ENCODE measurements around the gene LRATD1.

The LRATD1 gene

DNA sequence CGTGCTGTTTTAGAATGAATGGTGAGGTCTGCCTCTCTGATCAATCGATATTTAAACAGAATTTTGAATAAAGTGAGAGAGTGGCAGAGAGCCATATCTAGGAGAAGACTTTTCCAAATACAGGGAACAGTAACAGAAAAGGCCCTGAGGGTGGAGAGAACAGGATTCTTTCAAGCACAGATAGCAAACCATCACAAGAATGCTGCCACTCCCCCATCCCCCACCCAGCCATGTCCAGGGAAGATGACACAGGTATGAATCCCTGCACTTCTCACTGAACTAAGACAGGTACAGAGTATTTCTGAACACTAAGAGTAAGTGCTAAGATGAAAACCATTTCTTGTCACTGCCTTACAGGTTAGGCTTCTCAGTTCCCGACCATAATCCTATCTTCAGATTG, 23.6 kb downstream of the LRATD1 start:
- no peaks in the 10 kb centered on the region for H3K27me3 ChIP-seq (ENCODE audit: control insufficient read depth in 1 of 2, insufficient read depth in 2 of 2, low read length in 2 of 2)
- H3K9ac ChIP-seq (ENCODE audit: low read length in 2 of 2), result no peak overlapping the region
- H3K4me1 ChIP-seq (ENCODE audit: control insufficient read depth, insufficient read depth, low read length), result no peaks in the 10 kb centered on the region
- no peak overlapping the region for H3K4me3 ChIP-seq (ENCODE audit: low read length in 2 of 2)
- H3K27ac ChIP-seq (ENCODE audit: low read length), result no peak overlapping the region
- H3K36me3 ChIP-seq (ENCODE audit: control insufficient read depth in 2 of 2, insufficient read depth in 2 of 2, low read length in 2 of 2), result no peaks in the 10 kb centered on the region
- H3K9me3 ChIP-seq (ENCODE audit: control insufficient read depth in 2 of 2, low read length in 2 of 2), result no peaks in the 10 kb centered on the region

GRCh38 chr2:14661163-14661562, 28.6 kb downstream of the LRATD1 start:
- no peak overlapping the region for H3K27ac ChIP-seq (ENCODE audit: low read length)
- no peaks in the 10 kb centered on the region for H3K36me3 ChIP-seq (ENCODE audit: control insufficient read depth in 2 of 2, insufficient read depth in 2 of 2, low read length in 2 of 2)
- no peaks in the 10 kb centered on the region for H3K9me3 ChIP-seq (ENCODE audit: control insufficient read depth in 2 of 2, low read length in 2 of 2)
- H3K9ac ChIP-seq (ENCODE audit: low read length in 2 of 2), result no peak overlapping the region
- H3K4me1 ChIP-seq (ENCODE audit: control insufficient read depth, insufficient read depth, low read length), result no peaks in the 10 kb centered on the region
- H3K4me3 ChIP-seq (ENCODE audit: low read length in 2 of 2), result no peak overlapping the region
- no peaks in the 10 kb centered on the region for H3K27me3 ChIP-seq (ENCODE audit: control insufficient read depth in 1 of 2, insufficient read depth in 2 of 2, low read length in 2 of 2)

DNA sequence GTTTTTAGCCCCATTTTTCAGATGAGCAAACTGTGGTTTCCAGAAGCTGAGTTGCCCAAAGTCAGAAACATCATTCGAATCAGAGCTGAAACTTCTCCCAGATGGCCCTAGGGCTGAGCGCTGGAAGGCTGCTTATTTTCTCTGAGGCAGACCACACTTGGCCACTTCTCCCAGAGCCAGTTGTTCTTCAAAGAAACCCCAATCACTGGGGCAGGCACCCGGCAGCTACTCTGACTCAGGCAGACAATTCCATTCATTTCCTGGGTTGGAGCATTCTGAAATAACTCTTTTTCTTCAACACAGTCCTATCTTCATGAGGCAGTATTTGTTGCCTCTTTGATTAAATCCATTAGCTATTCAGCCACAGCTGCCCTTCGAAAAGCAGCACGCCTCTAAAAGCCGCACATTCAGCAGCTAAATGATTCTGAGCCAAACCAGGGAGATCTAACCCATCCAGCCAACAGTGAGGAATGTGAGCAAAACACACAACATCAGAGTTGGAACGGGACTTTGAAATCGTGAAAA, 40.9 kb downstream of the LRATD1 start:
- no peak overlapping the region for H3K27ac ChIP-seq (ENCODE audit: low read length)
- no peaks in the 10 kb centered on the region for H3K36me3 ChIP-seq (ENCODE audit: control insufficient read depth in 2 of 2, insufficient read depth in 2 of 2, low read length in 2 of 2)
- H3K27me3 ChIP-seq (ENCODE audit: control insufficient read depth in 1 of 2, insufficient read depth in 2 of 2, low read length in 2 of 2), result no peaks in the 10 kb centered on the region
- no peak overlapping the region for H3K9ac ChIP-seq (ENCODE audit: low read length in 2 of 2)
- no peaks in the 10 kb centered on the region for H3K9me3 ChIP-seq (ENCODE audit: control insufficient read depth in 2 of 2, low read length in 2 of 2)
- H3K4me3 ChIP-seq (ENCODE audit: low read length in 2 of 2), result no peak overlapping the region
- H3K4me1 ChIP-seq (ENCODE audit: control insufficient read depth, insufficient read depth, low read length), result no peaks in the 10 kb centered on the region

- Histone ChIP-seq H3K27ac (ENCODE audit: low read length) (no peak overlapping the region), H3K9me3 (ENCODE audit: control insufficient read depth in 2 of 2, low read length in 2 of 2) (no peaks in the 10 kb centered on the region), H3K4me3 (ENCODE audit: low read length in 2 of 2) (no peak overlapping the region), H3K36me3 (ENCODE audit: control insufficient read depth in 2 of 2, insufficient read depth in 2 of 2, low read length in 2 of 2) (no peaks in the 10 kb centered on the region), H3K4me1 (ENCODE audit: control insufficient read depth, insufficient read depth, low read length) (no peaks in the 10 kb centered on the region), H3K27me3 (ENCODE audit: control insufficient read depth in 1 of 2, insufficient read depth in 2 of 2, low read length in 2 of 2) (no peaks in the 10 kb centered on the region), H3K9ac (ENCODE audit: low read length in 2 of 2) (no peak overlapping the region)
Measured at GRCh38 chr2:14675489-14675888, 43.0 kb downstream of the LRATD1 start.

DNA sequence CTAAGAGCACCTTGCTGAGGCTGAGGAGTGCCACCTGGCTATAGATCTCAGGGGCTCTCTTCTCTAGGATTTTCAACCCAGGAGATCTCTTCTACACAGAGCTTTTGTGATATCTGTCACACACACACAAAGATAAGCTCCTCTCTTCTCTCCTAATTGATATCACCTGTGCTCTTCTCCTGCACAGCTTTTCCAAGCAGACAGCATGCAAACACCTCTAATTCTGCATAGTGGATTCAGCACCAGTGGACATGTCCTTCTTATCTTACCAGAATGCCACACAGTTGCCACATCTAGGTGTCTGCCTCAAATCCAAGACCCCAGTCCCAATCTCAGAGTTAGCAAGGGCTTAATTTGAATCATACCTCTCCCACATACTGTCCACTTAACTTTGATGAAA, 43.9 kb downstream of the LRATD1 start:
- Histone ChIP-seq H3K9me3 (ENCODE audit: control insufficient read depth in 2 of 2, low read length in 2 of 2) (no peaks in the 10 kb centered on the region), H3K36me3 (ENCODE audit: control insufficient read depth in 2 of 2, insufficient read depth in 2 of 2, low read length in 2 of 2) (no peaks in the 10 kb centered on the region)

GRCh38 chr2:14677039-14677438, 44.5 kb downstream of the LRATD1 start:
- H3K4me1 ChIP-seq (ENCODE audit: control insufficient read depth, insufficient read depth, low read length), result no peaks in the 10 kb centered on the region
- H3K27ac ChIP-seq (ENCODE audit: low read length), result no peak overlapping the region
- H3K36me3 ChIP-seq (ENCODE audit: control insufficient read depth in 2 of 2, insufficient read depth in 2 of 2, low read length in 2 of 2), result no peaks in the 10 kb centered on the region
- no peak overlapping the region for H3K4me3 ChIP-seq (ENCODE audit: low read length in 2 of 2)
- no peaks in the 10 kb centered on the region for H3K27me3 ChIP-seq (ENCODE audit: control insufficient read depth in 1 of 2, insufficient read depth in 2 of 2, low read length in 2 of 2)
- no peaks in the 10 kb centered on the region for H3K9me3 ChIP-seq (ENCODE audit: control insufficient read depth in 2 of 2, low read length in 2 of 2)
- no peak overlapping the region for H3K9ac ChIP-seq (ENCODE audit: low read length in 2 of 2)

More for the DNA sequence above, 43.9 kb downstream of the LRATD1 start:
- Histone ChIP-seq H3K27ac (ENCODE audit: low read length) (no peak overlapping the region), H3K4me3 (ENCODE audit: low read length in 2 of 2) (no peak overlapping the region), H3K27me3 (ENCODE audit: control insufficient read depth in 1 of 2, insufficient read depth in 2 of 2, low read length in 2 of 2) (no peaks in the 10 kb centered on the region), H3K4me1 (ENCODE audit: control insufficient read depth, insufficient read depth, low read length) (no peaks in the 10 kb centered on the region), H3K9ac (ENCODE audit: low read length in 2 of 2) (no peak overlapping the region)

DNA sequence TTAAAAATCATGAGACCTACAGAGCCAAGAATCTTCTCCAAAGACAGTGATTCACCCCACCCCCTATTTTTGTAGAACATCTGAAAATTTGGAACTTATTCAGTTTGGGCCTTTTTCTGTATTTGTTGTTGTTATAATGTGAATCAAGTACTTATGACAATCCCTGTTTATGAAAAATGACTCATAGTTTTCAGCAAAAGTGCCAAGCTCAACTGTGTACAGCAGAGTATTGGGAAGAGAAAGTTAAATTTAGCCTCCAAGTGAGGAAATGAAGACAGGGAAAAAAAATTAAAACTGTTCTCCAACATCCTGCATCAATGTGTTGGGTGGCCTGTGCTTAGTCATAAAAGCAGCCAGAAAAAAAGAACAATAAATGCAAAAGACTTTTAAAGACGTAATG, 46.2 kb downstream of the LRATD1 start:
- Histone ChIP-seq H3K27me3 (ENCODE audit: control insufficient read depth in 1 of 2, insufficient read depth in 2 of 2, low read length in 2 of 2) (no peaks in the 10 kb centered on the region), H3K4me1 (ENCODE audit: control insufficient read depth, insufficient read depth, low read length) (no peaks in the 10 kb centered on the region), H3K27ac (ENCODE audit: low read length) (no peak overlapping the region)

GRCh38 chr2:14681608-14682007, 49.1 kb downstream of the LRATD1 start:
- H3K4me3 ChIP-seq (ENCODE audit: low read length in 2 of 2), result no peak overlapping the region
- H3K27ac ChIP-seq (ENCODE audit: low read length), result no peak overlapping the region
- peaks cover 0 to 2% of the 10 kb centered on the region in 2 donors for H3K27me3 ChIP-seq (ENCODE audit: control insufficient read depth in 1 of 2, insufficient read depth in 2 of 2, low read length in 2 of 2)
- no peak overlapping the region for H3K9ac ChIP-seq (ENCODE audit: low read length in 2 of 2)
- H3K9me3 ChIP-seq (ENCODE audit: control insufficient read depth in 2 of 2, low read length in 2 of 2), result no peaks in the 10 kb centered on the region
- no peaks in the 10 kb centered on the region for H3K4me1 ChIP-seq (ENCODE audit: control insufficient read depth, insufficient read depth, low read length)
- H3K36me3 ChIP-seq (ENCODE audit: control insufficient read depth in 2 of 2, insufficient read depth in 2 of 2, low read length in 2 of 2), result no peaks in the 10 kb centered on the region

More for the DNA sequence above, 46.2 kb downstream of the LRATD1 start:
- Histone ChIP-seq H3K36me3 (ENCODE audit: control insufficient read depth in 2 of 2, insufficient read depth in 2 of 2, low read length in 2 of 2) (no peaks in the 10 kb centered on the region), H3K9ac (ENCODE audit: low read length in 2 of 2) (no peak overlapping the region), H3K4me3 (ENCODE audit: low read length in 2 of 2) (no peak overlapping the region), H3K9me3 (ENCODE audit: control insufficient read depth in 2 of 2, low read length in 2 of 2) (no peaks in the 10 kb centered on the region)
